Fibroblast of lung (primary cell): Measurements from ENCODE around the gene CORIN. TPM values are rescaled to one million over a fixed set of nuclear protein-coding genes. Genes with fewer than 3 reads are reported as not detected.
A peak's percentile ranks its signal among the peaks of the same experiment; 100 is the strongest.

Experiments used
- DNase-seq, 2 donors: peaks; one replicate each; pipeline versions ENCODE4 v3.0.0 to v3.0.0-alpha.2; 2010; ENCODE audit warnings: low read depth in 2 of 2
- H2AFZ ChIP-seq: 2 replicates; pipeline ENCODE4 v1.5.1; 2012; ENCODE audit warnings: low read length, control low read depth, inconsistent platforms
- H3K27ac ChIP-seq: 2 replicates; pipeline ENCODE4 v1.5.1; 2011; ENCODE audit warnings: low read length, control low read depth; ENCODE audit not compliant: insufficient read depth
- H3K27me3 ChIP-seq: 2 replicates; pipeline ENCODE4 v1.5.1; 2011; ENCODE audit warnings: mild to moderate bottlenecking, low read length; ENCODE audit not compliant: control insufficient read depth, insufficient read depth
- H3K36me3 ChIP-seq: 2 replicates; pipeline ENCODE4 v1.5.1; 2011; ENCODE audit warnings: low read length; ENCODE audit not compliant: control insufficient read depth, insufficient read depth
- H3K4me1 ChIP-seq: 2 replicates; pipeline ENCODE4 v1.5.1; 2011; ENCODE audit warnings: low read length; ENCODE audit not compliant: control insufficient read depth, insufficient read depth; ENCODE audit errors: extremely low read depth
- H3K4me2 ChIP-seq: 2 replicates; pipeline ENCODE4 v1.5.1; 2011; ENCODE audit warnings: low read length, control low read depth; ENCODE audit not compliant: insufficient read depth; ENCODE audit errors: extremely low read depth
- H3K4me3 ChIP-seq, 4 experiments: fragments of 200-600 bp in 1 of 4; sonication (generic) in 1 of 4; replicated peaks in 1 of 4; 2 replicates each; pipeline ENCODE4 v1.5.1; 2011 to 2016; ENCODE audit warnings: low read length in 4 of 4, low read depth in 3 of 4, mild to moderate bottlenecking in 3 of 4, control low read depth in 2 of 4, inconsistent platforms in 1 of 4, mixed read lengths in 1 of 4; ENCODE audit not compliant: insufficient read depth in 1 of 4; ENCODE audit errors: control extremely low read depth in 1 of 4
- H3K79me2 ChIP-seq: 2 replicates; pipeline ENCODE4 v1.5.1; 2012; ENCODE audit warnings: mild to moderate bottlenecking, low read length, inconsistent platforms; ENCODE audit not compliant: control insufficient read depth, insufficient read depth
- H3K9ac ChIP-seq: 2 replicates; pipeline ENCODE4 v1.5.1; 2011; ENCODE audit warnings: mild to moderate bottlenecking, low read length, control low read depth; ENCODE audit not compliant: insufficient read depth
- H3K9me3 ChIP-seq: 2 replicates; pipeline ENCODE4 v1.5.1; 2012; ENCODE audit warnings: low read depth, low read length; ENCODE audit not compliant: control insufficient read depth, insufficient read depth
- H4K20me1 ChIP-seq: 2 replicates; pipeline ENCODE4 v1.5.1; 2011; ENCODE audit warnings: low read length; ENCODE audit not compliant: control insufficient read depth, insufficient read depth; ENCODE audit errors: extremely low read depth
- EZH2 ChIP-seq: IDR thresholded peaks from 2 replicates; pipeline ENCODE4 v1.5.1; 2012; ENCODE audit warnings: low read length, control low read depth, mild to moderate bottlenecking; ENCODE audit errors: missing control alignments
- polyA plus RNA-seq, 2 donors: library from polyadenylated mRNA; depleted of rRNA in 1 of 2; stranded (reverse) in 1 of 2; unstranded in 1 of 2; fragments of >200 nt; gene quantifications; 2 replicates each; pipeline ENCODE4 v1.2.1, GENCODE V29; 2011 to 2012; ENCODE audit warnings: missing spikeins in 1 of 2
- total RNA-seq: library from RNA; depleted of rRNA; stranded (reverse); fragments of >200 nt; gene quantifications from 2 replicates; pipeline ENCODE4 v1.2.1, GENCODE V29; 2014
- TF ChIP-seq, protein P1 (sequence below), 2 donors: IDR thresholded peaks in 1 of 2; conservative IDR thresholded peaks in 1 of 2; 1 replicate in 1 of 2; 2 replicates in 1 of 2; pipeline ENCODE4 v1.5.1; 2011 to 2012; ENCODE audit warnings: low read length in 2 of 2, control low read depth in 1 of 2, inconsistent platforms in 1 of 2, low read depth in 1 of 2, mild to moderate bottlenecking in 1 of 2

Gene CORIN
- total and polyA plus RNA-seq, 2 donors (not counting 1 experiment from before 2014, with no cell fraction given): 1.5 to 22.2 TPM

DNA sequence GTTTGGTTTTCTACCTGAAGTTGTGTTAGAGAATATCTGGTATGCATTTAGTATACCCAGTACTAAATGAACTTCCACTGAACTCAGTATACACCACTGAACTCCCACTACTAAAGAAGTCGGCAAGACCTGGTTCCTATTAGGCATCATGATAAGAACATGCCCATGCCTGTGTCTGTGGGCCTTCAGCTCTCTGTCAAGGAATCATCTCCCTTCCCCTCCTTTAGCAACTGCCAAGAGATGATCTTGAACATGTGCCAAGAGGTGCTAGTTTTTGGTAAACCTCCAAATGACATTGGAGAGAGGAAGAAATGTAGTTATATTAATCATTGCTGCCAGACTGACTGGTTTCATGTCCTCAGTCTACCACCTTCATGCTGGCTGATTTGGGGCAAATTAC, 239.5 kb downstream of the CORIN start:
- Histone ChIP-seq H3K36me3 (no peaks in the 10 kb centered on the region), H3K9ac (no peak overlapping the region), H3K4me3 (no peak overlapping the region), H4K20me1 (no peaks in the 10 kb centered on the region), H3K27ac (no peak overlapping the region), H3K4me1 (no peaks in the 10 kb centered on the region), H3K9me3 (no peaks in the 10 kb centered on the region), H3K79me2 (no peaks in the 10 kb centered on the region), H3K27me3 (no peaks in the 10 kb centered on the region), H3K4me2 (no peak overlapping the region), H2AFZ (no peak overlapping the region)
- no peak for TF ChIP-seq EZH2
- TF ChIP-seq, protein P1, sequence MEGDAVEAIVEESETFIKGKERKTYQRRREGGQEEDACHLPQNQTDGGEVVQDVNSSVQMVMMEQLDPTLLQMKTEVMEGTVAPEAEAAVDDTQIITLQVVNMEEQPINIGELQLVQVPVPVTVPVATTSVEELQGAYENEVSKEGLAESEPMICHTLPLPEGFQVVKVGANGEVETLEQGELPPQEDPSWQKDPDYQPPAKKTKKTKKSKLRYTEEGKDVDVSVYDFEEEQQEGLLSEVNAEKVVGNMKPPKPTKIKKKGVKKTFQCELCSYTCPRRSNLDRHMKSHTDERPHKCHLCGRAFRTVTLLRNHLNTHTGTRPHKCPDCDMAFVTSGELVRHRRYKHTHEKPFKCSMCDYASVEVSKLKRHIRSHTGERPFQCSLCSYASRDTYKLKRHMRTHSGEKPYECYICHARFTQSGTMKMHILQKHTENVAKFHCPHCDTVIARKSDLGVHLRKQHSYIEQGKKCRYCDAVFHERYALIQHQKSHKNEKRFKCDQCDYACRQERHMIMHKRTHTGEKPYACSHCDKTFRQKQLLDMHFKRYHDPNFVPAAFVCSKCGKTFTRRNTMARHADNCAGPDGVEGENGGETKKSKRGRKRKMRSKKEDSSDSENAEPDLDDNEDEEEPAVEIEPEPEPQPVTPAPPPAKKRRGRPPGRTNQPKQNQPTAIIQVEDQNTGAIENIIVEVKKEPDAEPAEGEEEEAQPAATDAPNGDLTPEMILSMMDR (conservative IDR thresholded peaks at IDR 0.05 in 1 of 2, IDR thresholded peaks at IDR 0.05 in 1 of 2; ENCODE audit: low read depth in 1 of 2, low read length in 2 of 2): no peak
- peak in 1 of 2 donors; percentile 4 for DNase-seq

DNA sequence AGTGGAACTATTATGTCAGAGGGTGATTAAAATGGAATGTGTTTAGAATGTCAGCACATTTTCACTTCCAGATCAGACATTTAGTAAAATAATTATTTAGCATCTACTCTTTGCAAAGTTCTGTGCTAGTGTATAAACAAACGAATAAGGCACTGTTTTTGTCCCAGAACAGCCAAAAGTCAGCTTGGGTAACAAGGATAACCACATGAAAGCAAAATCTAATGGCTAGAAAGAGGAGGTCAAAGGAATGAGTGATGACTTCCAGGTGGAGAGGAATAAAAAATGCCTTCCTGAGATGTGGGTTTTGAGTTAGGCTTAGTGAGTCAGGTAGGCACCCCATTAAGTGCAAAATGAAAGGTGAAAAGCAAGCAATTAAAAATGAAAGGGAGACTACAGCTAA, 240.2 kb downstream of the CORIN start:
- Histone ChIP-seq H3K79me2 (no peaks in the 10 kb centered on the region), H2AFZ (no peak overlapping the region), H3K4me2 (no peak overlapping the region), H3K27me3 (no peaks in the 10 kb centered on the region), H3K27ac (no peak overlapping the region), H4K20me1 (no peaks in the 10 kb centered on the region), H3K4me1 (no peaks in the 10 kb centered on the region), H3K4me3 (no peak overlapping the region), H3K9me3 (no peaks in the 10 kb centered on the region), H3K36me3 (no peaks in the 10 kb centered on the region), H3K9ac (no peak overlapping the region)
- DNase-seq: peak in 1 of 2 donors; percentile 55
- TF ChIP-seq EZH2: no peak
- TF ChIP-seq, protein P1 (conservative IDR thresholded peaks at IDR 0.05 in 1 of 2, IDR thresholded peaks at IDR 0.05 in 1 of 2; ENCODE audit: low read depth in 1 of 2, low read length in 2 of 2): no peak

DNA sequence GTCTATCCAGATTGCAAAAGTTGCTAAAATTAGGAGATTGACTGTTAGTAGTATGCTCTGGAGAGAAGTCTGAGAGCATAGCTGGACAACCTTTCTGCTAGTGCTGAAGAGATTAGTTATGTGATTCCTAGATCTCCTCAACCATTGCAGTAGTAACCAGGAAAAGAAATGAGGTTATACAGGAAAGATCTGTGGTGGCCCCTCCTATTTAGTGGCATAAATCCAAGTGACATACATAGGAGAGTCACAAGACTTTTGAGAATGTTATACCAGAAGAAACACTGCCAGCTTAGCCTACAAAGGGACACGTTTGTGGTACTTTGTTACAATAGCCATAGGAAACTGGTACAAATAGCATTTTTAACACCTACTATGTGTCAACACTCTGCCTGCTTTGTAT, 247.5 kb downstream of the CORIN start:
- Histone ChIP-seq H3K36me3 (peaks cover 3% of the 10 kb centered on the region), H3K27ac (no peak overlapping the region), H3K4me1 (no peaks in the 10 kb centered on the region), H3K79me2 (no peaks in the 10 kb centered on the region), H3K4me2 (no peak overlapping the region), H3K9me3 (no peaks in the 10 kb centered on the region), H3K4me3 (no peak overlapping the region), H3K9ac (no peak overlapping the region), H3K27me3 (no peaks in the 10 kb centered on the region), H2AFZ (no peak overlapping the region), H4K20me1 (no peaks in the 10 kb centered on the region)
- TF ChIP-seq EZH2: no peak
- TF ChIP-seq, protein P1 (conservative IDR thresholded peaks at IDR 0.05 in 1 of 2, IDR thresholded peaks at IDR 0.05 in 1 of 2; ENCODE audit: low read depth in 1 of 2, low read length in 2 of 2): no peak
- no peak for DNase-seq
